SJCRH30 (cell line): ENCODE data around the gene CROCC2. TPM values are rescaled to one million over a fixed set of nuclear protein-coding genes. Genes with fewer than 3 reads are reported as not detected.

Experiments
- DNase-seq, 2 experiments: peaks; one replicate each; pipeline ENCODE4 v3.0.0-alpha.2; 2015 to 2020
- H3K27ac ChIP-seq: fragments of 250-450 bp; sonication (Bioruptor Pico); 2 replicates; pipeline ENCODE4 v1.5.1; 2020; ENCODE audit warnings: mild to moderate bottlenecking, moderate library complexity
- H3K27me3 ChIP-seq: fragments of 250-450 bp; sonication (Bioruptor Pico); 2 replicates; pipeline ENCODE4 v1.5.1; 2020; ENCODE audit warnings: mild to moderate bottlenecking, moderate library complexity
- H3K36me3 ChIP-seq: fragments of 250-450 bp; sonication (Bioruptor Pico); 2 replicates; pipeline ENCODE4 v1.5.1; 2020; ENCODE audit warnings: mild to moderate bottlenecking, moderate library complexity
- H3K4me1 ChIP-seq: fragments of 250-450 bp; sonication (Bioruptor Pico); 2 replicates; pipeline ENCODE4 v1.5.1; 2020; ENCODE audit warnings: mild to moderate bottlenecking, moderate library complexity
- H3K4me3 ChIP-seq: fragments of 250-450 bp; sonication (Bioruptor Pico); 2 replicates; pipeline ENCODE4 v1.5.1; 2020; ENCODE audit warnings: mild to moderate bottlenecking, moderate library complexity
- H3K9me3 ChIP-seq: fragments of 250-450 bp; sonication (Bioruptor Pico); replicated peaks from 2 replicates; pipeline ENCODE4 v1.5.1; 2020; ENCODE audit warnings: mild to moderate bottlenecking, moderate library complexity
- total RNA-seq: library from RNA; depleted of rRNA; stranded (reverse); fragments of >200 nt; shearing (Covaris generic); gene quantifications from 2 replicates; pipeline ENCODE4 v1.2.3, GENCODE V29; 2014

CROCC2 gene
- total RNA-seq, 1 experiment from 2014 or later = 0.26 TPM

DNA sequence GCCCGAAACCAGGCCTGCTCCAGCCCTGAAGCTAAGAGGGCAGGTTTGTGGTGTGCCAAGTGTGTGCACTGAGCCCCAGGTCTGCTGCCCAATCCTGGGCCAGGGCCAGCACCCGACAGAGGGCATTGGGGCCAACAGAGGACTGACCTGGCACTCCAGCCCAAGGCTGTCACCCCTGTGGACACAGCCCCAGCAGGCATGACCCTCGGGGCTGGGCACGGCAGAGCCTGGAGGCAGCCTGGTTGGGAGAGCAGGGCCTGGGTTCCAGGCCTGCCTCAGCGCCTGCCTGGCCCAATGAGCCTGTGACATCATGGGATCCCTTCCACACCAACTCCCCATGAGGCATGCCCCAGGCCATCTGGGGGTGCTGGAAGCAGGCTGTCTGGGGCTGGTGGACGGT is 81.5 kb downstream of the CROCC2 start:
- Histone ChIP-seq H3K27ac (no peak overlapping the region), H3K27me3 (no peaks in the 10 kb centered on the region), H3K9me3 (peaks cover 7% of the 10 kb centered on the region), H3K36me3 (no peaks in the 10 kb centered on the region), H3K4me1 (peaks cover 30% of the 10 kb centered on the region), H3K4me3 (no peak overlapping the region)
- DNase-seq = no peak

DNA sequence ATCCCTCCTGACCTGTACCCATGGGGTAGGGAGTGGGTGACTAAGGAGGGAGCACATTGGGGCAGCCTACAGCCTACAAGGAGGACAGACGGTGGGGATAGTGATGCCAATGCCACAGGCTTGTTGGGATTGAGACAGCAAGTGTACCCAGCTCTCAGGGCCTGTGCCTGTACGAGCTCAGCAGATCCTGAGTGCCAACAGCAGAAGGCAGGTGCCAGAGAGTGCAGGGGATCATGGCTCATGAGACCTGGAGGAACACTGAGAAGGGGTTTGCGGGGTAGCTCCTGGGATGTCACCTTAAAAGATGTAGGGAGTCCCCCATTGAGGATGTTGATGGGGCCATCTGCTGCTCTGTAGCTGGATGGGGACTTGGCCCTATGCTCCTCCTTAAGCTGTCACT is 82.0 kb downstream of the CROCC2 start:
- H3K4me1 ChIP-seq = peaks cover 34% of the 10 kb centered on the region
- peaks cover 7% of the 10 kb centered on the region for H3K9me3 ChIP-seq
- H3K36me3 ChIP-seq = no peaks in the 10 kb centered on the region
- no peaks in the 10 kb centered on the region for H3K27me3 ChIP-seq
- H3K27ac ChIP-seq = no peak overlapping the region
- no peak overlapping the region for H3K4me3 ChIP-seq
- DNase-seq = peak; percentile 53 to 59

- no peak overlapping the region for H3K4me3 ChIP-seq
- H3K27me3 ChIP-seq = no peaks in the 10 kb centered on the region
- H3K9me3 ChIP-seq = peaks cover 7% of the 10 kb centered on the region
- DNase-seq = no peak
- peaks cover 34% of the 10 kb centered on the region for H3K4me1 ChIP-seq
- no peaks in the 10 kb centered on the region for H3K36me3 ChIP-seq
- H3K27ac ChIP-seq = no peak overlapping the region
These were observed 82.6 kb downstream of the CROCC2 start for GRCh38 chr2:240988571-240989271.

- peaks cover 7% of the 10 kb centered on the region for H3K9me3 ChIP-seq
- peaks cover 34% of the 10 kb centered on the region for H3K4me1 ChIP-seq
- H3K27me3 ChIP-seq = no peaks in the 10 kb centered on the region
- peak; percentile 41 to 46 for DNase-seq
- no peaks in the 10 kb centered on the region for H3K36me3 ChIP-seq
- H3K4me3 ChIP-seq = no peak overlapping the region
- H3K27ac ChIP-seq = no peak overlapping the region
These were observed 83.5 kb downstream of the CROCC2 start for GRCh38 chr2:240989451-240990265.

DNA sequence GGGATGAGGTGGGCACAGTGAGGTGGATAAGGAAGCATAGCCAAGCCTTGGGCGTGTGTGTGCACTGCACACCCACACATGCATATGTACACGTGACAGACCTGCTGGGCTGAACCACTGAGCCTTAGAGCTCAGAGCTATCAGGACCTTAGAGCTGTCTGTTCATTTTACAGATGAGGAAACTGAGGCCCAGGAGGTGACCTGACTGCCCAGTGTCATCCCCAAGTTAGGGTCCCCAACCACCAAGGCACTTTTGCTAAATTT is 84.1 kb downstream of the CROCC2 start:
- H3K36me3 ChIP-seq = no peaks in the 10 kb centered on the region
- peak overlapping the region; percentile 99; the same call in 1 of the 2 replicates for H3K27ac ChIP-seq
- no peak overlapping the region for H3K4me3 ChIP-seq
- no peak for DNase-seq
- H3K9me3 ChIP-seq = peaks cover 7% of the 10 kb centered on the region
- H3K27me3 ChIP-seq = no peaks in the 10 kb centered on the region
- peaks cover 37% of the 10 kb centered on the region for H3K4me1 ChIP-seq

DNA sequence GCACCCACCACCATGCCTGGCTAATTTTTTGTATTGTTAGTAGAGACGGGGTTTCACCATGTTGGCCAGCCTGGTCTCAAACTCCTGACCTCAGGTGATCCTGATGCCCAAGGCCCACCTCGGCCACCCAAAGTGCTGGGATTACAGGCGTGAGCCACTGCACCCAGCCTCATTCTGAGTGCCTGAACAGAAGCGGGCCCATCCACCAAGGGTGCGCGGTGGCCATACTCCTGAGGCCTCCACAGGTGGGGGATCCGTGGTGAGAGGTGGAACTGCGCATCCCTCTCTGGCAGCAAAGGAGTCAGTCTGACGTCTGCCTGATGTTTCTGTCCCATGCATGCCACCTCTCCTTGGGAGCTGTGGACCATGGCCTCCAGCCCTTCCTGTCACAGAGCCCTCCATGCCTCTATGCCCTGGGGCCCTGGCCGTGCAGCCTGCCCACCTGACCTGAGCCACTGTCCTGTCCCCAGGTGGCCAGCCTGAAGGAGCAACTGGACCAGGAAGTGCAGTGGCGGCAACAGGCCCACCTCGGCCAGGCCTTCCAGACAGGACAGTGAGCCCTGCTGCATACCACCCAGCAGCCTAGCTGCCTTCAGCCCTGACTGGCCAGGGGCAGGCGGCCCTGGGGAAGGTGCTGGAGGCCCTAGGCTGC is 84.7 kb downstream of the CROCC2 start:
- peaks cover 7% of the 10 kb centered on the region for H3K9me3 ChIP-seq
- H3K36me3 ChIP-seq = no peaks in the 10 kb centered on the region
- H3K27me3 ChIP-seq = no peaks in the 10 kb centered on the region
- peak overlapping the region; percentile 99 for H3K27ac ChIP-seq
- peak overlapping the region; percentile 49 for H3K4me3 ChIP-seq
- H3K4me1 ChIP-seq = peaks cover 43% of the 10 kb centered on the region
- DNase-seq = no peak

DNA sequence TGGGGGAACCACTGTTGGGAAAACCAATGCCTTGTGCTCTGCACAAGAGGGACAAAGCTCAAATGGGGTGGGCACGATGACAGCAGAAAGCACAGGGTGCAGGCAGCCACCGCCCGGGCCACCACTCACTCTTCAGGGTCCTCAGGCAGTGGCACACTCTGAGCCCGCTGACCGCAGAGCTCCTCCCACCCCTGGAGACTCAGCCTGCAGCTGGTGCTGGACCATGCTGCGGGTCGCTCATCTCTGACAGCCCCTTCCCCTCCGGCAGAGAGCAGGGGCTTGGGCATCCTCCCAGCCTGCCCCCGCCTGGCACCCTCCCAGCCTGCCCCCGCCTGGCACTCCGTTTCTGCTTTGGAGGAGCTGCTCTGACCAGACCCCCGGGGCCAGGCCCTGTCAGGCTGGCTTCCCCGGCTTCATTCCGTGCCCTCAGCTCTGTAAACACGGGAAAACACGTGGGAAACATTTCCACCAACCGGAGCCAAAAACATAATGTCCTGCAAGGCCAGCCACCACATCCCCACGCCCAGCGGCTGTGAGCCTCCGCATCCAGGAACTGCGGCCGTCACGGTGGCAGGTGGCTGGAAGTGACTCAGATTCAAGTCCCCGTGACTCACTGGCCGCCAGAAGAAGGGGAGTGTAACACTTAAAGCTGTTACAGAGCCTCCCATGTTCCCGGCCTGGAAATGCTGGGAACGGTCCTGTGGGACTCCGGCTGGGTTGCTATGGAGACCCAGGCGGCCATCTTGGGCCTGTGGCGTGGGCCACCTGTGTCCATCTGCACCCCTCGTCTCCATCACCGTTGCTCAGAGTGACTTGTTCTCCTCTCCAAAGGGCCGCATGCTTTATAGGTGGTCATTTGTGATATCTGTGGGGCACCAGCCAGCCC is 85.5 kb downstream of the CROCC2 start:
- H3K4me3 ChIP-seq = peak overlapping the region; percentile 49
- H3K4me1 ChIP-seq = peaks cover 49% of the 10 kb centered on the region
- no peaks in the 10 kb centered on the region for H3K36me3 ChIP-seq
- DNase-seq = peak; percentile 100
- peaks cover 7% of the 10 kb centered on the region for H3K9me3 ChIP-seq
- H3K27me3 ChIP-seq = no peaks in the 10 kb centered on the region
- peak overlapping the region; percentile 99 for H3K27ac ChIP-seq

DNA sequence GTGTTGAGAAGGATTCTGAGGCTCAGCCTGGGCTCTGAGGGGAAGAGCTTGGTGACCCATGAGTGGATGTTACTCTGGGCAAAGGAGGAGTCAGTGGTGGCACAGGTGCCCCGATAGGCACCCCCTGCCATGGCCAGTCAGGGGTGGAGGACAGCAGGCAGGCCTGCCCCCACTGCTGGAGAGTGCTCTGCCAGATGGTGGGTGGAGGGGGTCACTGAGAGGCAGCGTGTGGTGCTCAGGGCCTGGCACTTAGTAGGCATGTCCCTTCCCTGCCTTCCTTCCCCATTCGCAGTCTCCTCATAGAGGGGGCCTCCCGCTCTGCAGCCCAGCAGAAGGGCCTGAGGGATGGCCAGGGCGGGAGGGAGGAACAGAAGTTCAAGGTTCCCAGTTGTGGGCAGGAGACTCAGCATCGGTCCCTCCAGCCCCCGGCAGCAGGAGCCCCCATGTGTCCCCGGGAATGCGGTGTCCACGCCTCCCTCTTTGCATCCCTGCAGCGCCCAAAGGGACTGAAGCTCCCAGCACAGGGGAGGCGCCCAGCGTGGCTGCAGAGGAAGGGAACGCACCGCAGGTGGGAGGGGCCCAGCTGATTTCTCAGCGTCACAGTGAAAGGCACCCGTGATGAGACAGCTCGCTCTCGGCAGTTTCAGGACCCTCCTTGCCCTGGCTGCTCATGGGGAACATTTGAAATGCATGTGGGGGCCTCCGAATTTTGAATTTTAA is 86.6 kb downstream of the CROCC2 start:
- no peak for DNase-seq
- Histone ChIP-seq H3K9me3 (peaks cover 7% of the 10 kb centered on the region), H3K27me3 (no peaks in the 10 kb centered on the region), H3K4me1 (peaks cover 51% of the 10 kb centered on the region), H3K4me3 (no peak overlapping the region), H3K36me3 (no peaks in the 10 kb centered on the region), H3K27ac (peak overlapping the region; percentile 99)

- no peak for DNase-seq
These were observed 87.5 kb downstream of the CROCC2 start for GRCh38 chr2:240993446-240994170.

GRCh38 chr2:240994171-240994896 is 88.2 kb downstream of the CROCC2 start:
- Histone ChIP-seq H3K4me1 (peaks cover 53% of the 10 kb centered on the region), H3K9me3 (no peaks in the 10 kb centered on the region), H3K4me3 (no peak overlapping the region), H3K27me3 (no peaks in the 10 kb centered on the region), H3K27ac (no peak overlapping the region), H3K36me3 (no peaks in the 10 kb centered on the region)
- DNase-seq = no peak

More at GRCh38 chr2:240993446-240994170, 87.5 kb downstream of the CROCC2 start:
- H3K9me3 ChIP-seq = no peaks in the 10 kb centered on the region; the same call in 1 of the 2 replicates
- peaks cover 53% of the 10 kb centered on the region for H3K4me1 ChIP-seq
- no peaks in the 10 kb centered on the region for H3K36me3 ChIP-seq
- no peak overlapping the region for H3K27ac ChIP-seq
- no peaks in the 10 kb centered on the region for H3K27me3 ChIP-seq
- H3K4me3 ChIP-seq = no peak overlapping the region

GRCh38 chr2:240995041-240996021 is 89.2 kb downstream of the CROCC2 start:
- Histone ChIP-seq H3K27me3 (no peaks in the 10 kb centered on the region), H3K4me3 (no peak overlapping the region), H3K4me1 (peaks cover 50% of the 10 kb centered on the region), H3K9me3 (no peaks in the 10 kb centered on the region), H3K27ac (peak overlapping the region; percentile 38), H3K36me3 (0 out of 2 replicates have a peak, but pooled peaks cover 2% of the 10 kb centered on the region)
- DNase-seq = peak; percentile 38 to 69
